Loucy (cell line): ENCODE measurements around the gene HS3ST2.

Source experiments
- EZH2phosphoT487 ChIP-seq: fragments of 200-600 bp; IDR thresholded peaks from 2 replicates; pipeline ENCODE4 v1.6.1; 2018; ENCODE audit warnings: antibody characterized with exemption, mild to moderate bottlenecking, moderate library complexity, borderline replicate concordance
- TF ChIP-seq, protein P1 (sequence below): fragments of 200-600 bp; sonication (generic); conservative IDR thresholded peaks from 2 replicates; pipeline ENCODE4 v1.5.1; 2014; ENCODE audit warnings: mild to moderate bottlenecking, antibody characterized with exemption, low read length

- TF ChIP-seq, protein P1, sequence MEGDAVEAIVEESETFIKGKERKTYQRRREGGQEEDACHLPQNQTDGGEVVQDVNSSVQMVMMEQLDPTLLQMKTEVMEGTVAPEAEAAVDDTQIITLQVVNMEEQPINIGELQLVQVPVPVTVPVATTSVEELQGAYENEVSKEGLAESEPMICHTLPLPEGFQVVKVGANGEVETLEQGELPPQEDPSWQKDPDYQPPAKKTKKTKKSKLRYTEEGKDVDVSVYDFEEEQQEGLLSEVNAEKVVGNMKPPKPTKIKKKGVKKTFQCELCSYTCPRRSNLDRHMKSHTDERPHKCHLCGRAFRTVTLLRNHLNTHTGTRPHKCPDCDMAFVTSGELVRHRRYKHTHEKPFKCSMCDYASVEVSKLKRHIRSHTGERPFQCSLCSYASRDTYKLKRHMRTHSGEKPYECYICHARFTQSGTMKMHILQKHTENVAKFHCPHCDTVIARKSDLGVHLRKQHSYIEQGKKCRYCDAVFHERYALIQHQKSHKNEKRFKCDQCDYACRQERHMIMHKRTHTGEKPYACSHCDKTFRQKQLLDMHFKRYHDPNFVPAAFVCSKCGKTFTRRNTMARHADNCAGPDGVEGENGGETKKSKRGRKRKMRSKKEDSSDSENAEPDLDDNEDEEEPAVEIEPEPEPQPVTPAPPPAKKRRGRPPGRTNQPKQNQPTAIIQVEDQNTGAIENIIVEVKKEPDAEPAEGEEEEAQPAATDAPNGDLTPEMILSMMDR = no peak
- TF ChIP-seq EZH2phosphoT487 = no peak
Measured at GRCh38 chr16:22912654-22913053, 98.7 kb downstream of the HS3ST2 start.
